Measurements from ENCODE around the gene ZMYM3.

GRCh38 chrX:71214604-71215337 lies 39.2 kb downstream of the ZMYM3 start:
- TF ChIP-seq CTCF (conservative IDR thresholded peaks at IDR 0.05 in 1 of 2, IDR thresholded peaks at IDR 0.05 in 1 of 2; ENCODE audit: low read depth in 1 of 2, low read length in 2 of 2) (no peak), EZH2 (IDR thresholded peaks at IDR 0.05; ENCODE audit: low read length, missing control alignments) (no peak)

All from fibroblast of lung (primary cell).